Stimulated activated memory B cell treated with anti-CD40 and anti-IgM and Interleukin-4, amounts not matched to agents 10 μg/mL and 1 μg/mL and 100 μg/mL, for 72 hours (primary cell): Measurements from ENCODE around the gene CLASRP.
"Not testable (repeated sequence)": the region's sequence is repeated elsewhere in the genome, so short reads cannot be mapped to it uniquely, and the experiment has no call there.

ENCODE experiments used
- ATAC-seq: fragments of 150-1000 bp; cut with Tn5 transposase; 2 replicates; pipeline ENCODE4 v1.10.0; 2021
- H3K27ac Mint-ChIP-seq: one replicate; pipeline ENCODE4 v1.8.0; 2022; ENCODE audit warnings: mild to moderate bottlenecking, mixed read lengths
- H3K27me3 Mint-ChIP-seq: one replicate; pipeline ENCODE4 v1.8.0; 2022; ENCODE audit warnings: mixed read lengths
- H3K36me3 Mint-ChIP-seq: one replicate; pipeline ENCODE4 v1.8.0; 2022; ENCODE audit warnings: mixed read lengths
- H3K4me1 Mint-ChIP-seq: one replicate; pipeline ENCODE4 v1.8.0; 2022; ENCODE audit warnings: mixed read lengths
- H3K4me3 Mint-ChIP-seq: one replicate; pipeline ENCODE4 v1.8.0; 2022; ENCODE audit warnings: mild to moderate bottlenecking, moderate library complexity, mixed read lengths
- H3K9me3 Mint-ChIP-seq: one replicate; pipeline ENCODE4 v1.8.0; 2022; ENCODE audit warnings: mixed read lengths

CLASRP gene

GRCh38 chr19:45038931-45039893, at the start of gene CLASRP:
Gene CLASRP (plus strand): TSS chr19:45039045. CDS start chr19:45040213, 1,168 bp downstream.
- peak within 1 kb of the TSS; percentile 87 for H3K4me3 Mint-ChIP-seq
- H3K36me3 Mint-ChIP-seq = peaks cover 55% of the 10 kb centered on the region
- H3K9me3 Mint-ChIP-seq = no peaks in the 10 kb centered on the region
- peak within 1 kb of the TSS; percentile 92 for H3K27ac Mint-ChIP-seq
- peak; percentile 96 for ATAC-seq
- H3K27me3 Mint-ChIP-seq = no peaks in the 10 kb centered on the region
- peaks cover 38% of the 10 kb centered on the region for H3K4me1 Mint-ChIP-seq

GRCh38 chr19:44990459-44990858, 48.4 kb upstream of the CLASRP start:
- Mint-ChIP-seq H3K9me3 (no peaks in the 10 kb centered on the region), H3K36me3 (peaks cover 58% of the 10 kb centered on the region), H3K27ac (peak overlapping the region; percentile 48), H3K27me3 (no peaks in the 10 kb centered on the region), H3K4me1 (peaks cover 34% of the 10 kb centered on the region), H3K4me3 (no peak overlapping the region)
- ATAC-seq = no peak

- Mint-ChIP-seq H3K9me3 (no peaks in the 10 kb centered on the region), H3K27ac (peak overlapping the region; percentile 48), H3K36me3 (peaks cover 53% of the 10 kb centered on the region), H3K4me3 (no peak overlapping the region), H3K27me3 (no peaks in the 10 kb centered on the region), H3K4me1 (peaks cover 34% of the 10 kb centered on the region)
- no peak for ATAC-seq
Measured at GRCh38 chr19:44990966-44991365, 47.9 kb upstream of the CLASRP start.

- peak; percentile 37 for ATAC-seq
- H3K36me3 Mint-ChIP-seq = peaks cover 39% of the 10 kb centered on the region
- peaks cover 26% of the 10 kb centered on the region for H3K4me1 Mint-ChIP-seq
- no peak overlapping the region for H3K4me3 Mint-ChIP-seq
- no peaks in the 10 kb centered on the region for H3K27me3 Mint-ChIP-seq
- no peak overlapping the region for H3K27ac Mint-ChIP-seq
- H3K9me3 Mint-ChIP-seq = no peaks in the 10 kb centered on the region
Measured at GRCh38 chr19:44992336-44993163, 46.3 kb upstream of the CLASRP start.

GRCh38 chr19:44993526-44993925, 45.3 kb upstream of the CLASRP start:
- ATAC-seq = no peak
- no peak overlapping the region for H3K27ac Mint-ChIP-seq
- H3K4me3 Mint-ChIP-seq = no peak overlapping the region
- H3K9me3 Mint-ChIP-seq = no peaks in the 10 kb centered on the region
- peaks cover 34% of the 10 kb centered on the region for H3K36me3 Mint-ChIP-seq
- peaks cover 21% of the 10 kb centered on the region for H3K4me1 Mint-ChIP-seq
- H3K27me3 Mint-ChIP-seq = no peaks in the 10 kb centered on the region

GRCh38 chr19:44993926-44994537, 44.8 kb upstream of the CLASRP start:
- peaks cover 17% of the 10 kb centered on the region for H3K4me1 Mint-ChIP-seq
- no peaks in the 10 kb centered on the region for H3K27me3 Mint-ChIP-seq
- H3K9me3 Mint-ChIP-seq = no peaks in the 10 kb centered on the region
- ATAC-seq = no peak
- peak overlapping the region; percentile 73 for H3K27ac Mint-ChIP-seq
- H3K36me3 Mint-ChIP-seq = peaks cover 30% of the 10 kb centered on the region
- H3K4me3 Mint-ChIP-seq = no peak overlapping the region

- H3K27me3 Mint-ChIP-seq = no peaks in the 10 kb centered on the region
- no peaks in the 10 kb centered on the region for H3K9me3 Mint-ChIP-seq
- H3K4me3 Mint-ChIP-seq = no peak overlapping the region
- H3K36me3 Mint-ChIP-seq = peaks cover 18% of the 10 kb centered on the region
- H3K27ac Mint-ChIP-seq = no peak overlapping the region
- H3K4me1 Mint-ChIP-seq = peaks cover 18% of the 10 kb centered on the region
- no peak for ATAC-seq
Measured at GRCh38 chr19:44998025-44998424, 40.8 kb upstream of the CLASRP start.

GRCh38 chr19:44999131-44999925, 39.5 kb upstream of the CLASRP start:
- H3K9me3 Mint-ChIP-seq, ATAC-seq, H3K4me3 Mint-ChIP-seq, H3K27ac Mint-ChIP-seq, H3K27me3 Mint-ChIP-seq: not testable (repeated sequence)
- Mint-ChIP-seq H3K4me1 (peaks cover 19% of the 10 kb centered on the region), H3K36me3 (peaks cover 13% of the 10 kb centered on the region)

- not testable (repeated sequence) for H3K9me3 Mint-ChIP-seq, H3K27me3 Mint-ChIP-seq, H3K36me3 Mint-ChIP-seq, ATAC-seq
- peaks cover 13% of the 10 kb centered on the region for H3K4me1 Mint-ChIP-seq
- H3K27ac Mint-ChIP-seq = peak overlapping the region; percentile 79
- H3K4me3 Mint-ChIP-seq = peak overlapping the region; percentile 64
Measured at GRCh38 chr19:45000665-45001064, 38.2 kb upstream of the CLASRP start.

GRCh38 chr19:45001087-45001739, 37.6 kb upstream of the CLASRP start, which contains the start of gene RELB:
Gene RELB (plus strand): TSS chr19:45001464. CDS start chr19:45001580, 116 bp downstream.
- H3K4me3 Mint-ChIP-seq = peak within 1 kb of the TSS; percentile 80
- H3K27ac Mint-ChIP-seq = peak within 1 kb of the TSS; percentile 79
- H3K27me3 Mint-ChIP-seq = no peaks in the 10 kb centered on the region
- peaks cover 14% of the 10 kb centered on the region for H3K36me3 Mint-ChIP-seq
- H3K4me1 Mint-ChIP-seq = peaks cover 18% of the 10 kb centered on the region
- no peaks in the 10 kb centered on the region for H3K9me3 Mint-ChIP-seq
- peak; percentile 83 for ATAC-seq

GRCh38 chr19:45003485-45003884, 35.4 kb upstream of the CLASRP start:
- H3K9me3 Mint-ChIP-seq = no peaks in the 10 kb centered on the region
- H3K36me3 Mint-ChIP-seq = peaks cover 30% of the 10 kb centered on the region
- no peak overlapping the region for H3K4me3 Mint-ChIP-seq
- ATAC-seq = no peak
- H3K27me3 Mint-ChIP-seq = no peaks in the 10 kb centered on the region
- peaks cover 30% of the 10 kb centered on the region for H3K4me1 Mint-ChIP-seq
- no peak overlapping the region for H3K27ac Mint-ChIP-seq

- H3K9me3 Mint-ChIP-seq = no peaks in the 10 kb centered on the region
- peaks cover 49% of the 10 kb centered on the region for H3K36me3 Mint-ChIP-seq
- peak overlapping the region; percentile 78 for H3K27ac Mint-ChIP-seq
- peaks cover 48% of the 10 kb centered on the region for H3K4me1 Mint-ChIP-seq
- ATAC-seq = no peak
- H3K27me3 Mint-ChIP-seq = no peaks in the 10 kb centered on the region
- H3K4me3 Mint-ChIP-seq = no peak overlapping the region
Measured at GRCh38 chr19:45005787-45006186, 33.1 kb upstream of the CLASRP start.

- peak overlapping the region; percentile 66 for H3K27ac Mint-ChIP-seq
- peaks cover 49% of the 10 kb centered on the region for H3K36me3 Mint-ChIP-seq
- ATAC-seq = no peak
Measured at GRCh38 chr19:45008552-45008951, 30.3 kb upstream of the CLASRP start.

More at GRCh38 chr19:45008552-45008951, 30.3 kb upstream of the CLASRP start:
- H3K4me3 Mint-ChIP-seq = no peak overlapping the region
- no peaks in the 10 kb centered on the region for H3K27me3 Mint-ChIP-seq
- peaks cover 36% of the 10 kb centered on the region for H3K4me1 Mint-ChIP-seq
- no peaks in the 10 kb centered on the region for H3K9me3 Mint-ChIP-seq
